ENCODE results near the gene RAB32.

The RAB32 gene

DNA sequence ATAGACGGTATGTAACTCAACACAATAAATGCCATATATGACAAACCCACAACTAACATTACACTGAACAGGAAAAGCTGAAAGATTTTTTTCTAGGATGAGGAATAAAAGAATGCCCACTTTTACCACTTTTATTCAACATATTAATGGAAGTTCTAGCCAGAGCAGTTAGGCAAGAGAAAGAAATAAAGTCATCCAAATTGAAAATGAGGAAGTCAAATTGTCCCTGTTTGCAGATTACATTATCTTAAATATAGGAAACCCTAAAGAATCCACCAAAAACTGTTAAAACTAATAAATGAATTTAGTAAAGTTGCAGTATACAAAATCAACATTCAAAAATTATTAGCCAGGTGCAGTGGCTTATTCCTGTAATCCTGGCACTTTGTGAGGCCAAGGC, 30.6 kb downstream of the RAB32 start:
- H3K27me3 ChIP-seq (ENCODE audit: insufficient read depth, low read depth, severe bottlenecking): no peaks in the 10 kb centered on the region
- no peaks in the 10 kb centered on the region for H3K9me3 ChIP-seq (ENCODE audit: severe bottlenecking)
- H3K36me3 ChIP-seq: no peaks in the 10 kb centered on the region
- no peak for DNase-seq
- H3K27ac ChIP-seq: no peak overlapping the region
- no peak overlapping the region for H3K4me3 ChIP-seq (ENCODE audit: low read depth, low read length)
- TF ChIP-seq, protein P1, sequence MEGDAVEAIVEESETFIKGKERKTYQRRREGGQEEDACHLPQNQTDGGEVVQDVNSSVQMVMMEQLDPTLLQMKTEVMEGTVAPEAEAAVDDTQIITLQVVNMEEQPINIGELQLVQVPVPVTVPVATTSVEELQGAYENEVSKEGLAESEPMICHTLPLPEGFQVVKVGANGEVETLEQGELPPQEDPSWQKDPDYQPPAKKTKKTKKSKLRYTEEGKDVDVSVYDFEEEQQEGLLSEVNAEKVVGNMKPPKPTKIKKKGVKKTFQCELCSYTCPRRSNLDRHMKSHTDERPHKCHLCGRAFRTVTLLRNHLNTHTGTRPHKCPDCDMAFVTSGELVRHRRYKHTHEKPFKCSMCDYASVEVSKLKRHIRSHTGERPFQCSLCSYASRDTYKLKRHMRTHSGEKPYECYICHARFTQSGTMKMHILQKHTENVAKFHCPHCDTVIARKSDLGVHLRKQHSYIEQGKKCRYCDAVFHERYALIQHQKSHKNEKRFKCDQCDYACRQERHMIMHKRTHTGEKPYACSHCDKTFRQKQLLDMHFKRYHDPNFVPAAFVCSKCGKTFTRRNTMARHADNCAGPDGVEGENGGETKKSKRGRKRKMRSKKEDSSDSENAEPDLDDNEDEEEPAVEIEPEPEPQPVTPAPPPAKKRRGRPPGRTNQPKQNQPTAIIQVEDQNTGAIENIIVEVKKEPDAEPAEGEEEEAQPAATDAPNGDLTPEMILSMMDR (IDR thresholded peaks at IDR 0.05; ENCODE audit: low read depth, low read length): no peak

GRCh38 chr6:146578054-146578453, 34.4 kb downstream of the RAB32 start:
- Histone ChIP-seq H3K36me3 (no peaks in the 10 kb centered on the region), H3K27ac (no peak overlapping the region), H3K27me3 (ENCODE audit: insufficient read depth, low read depth, severe bottlenecking) (no peaks in the 10 kb centered on the region), H3K9me3 (ENCODE audit: severe bottlenecking) (no peaks in the 10 kb centered on the region), H3K4me3 (ENCODE audit: low read depth, low read length) (no peak overlapping the region)
- TF ChIP-seq, protein P1 (IDR thresholded peaks at IDR 0.05; ENCODE audit: low read depth, low read length): no peak
- no peak for DNase-seq

DNA sequence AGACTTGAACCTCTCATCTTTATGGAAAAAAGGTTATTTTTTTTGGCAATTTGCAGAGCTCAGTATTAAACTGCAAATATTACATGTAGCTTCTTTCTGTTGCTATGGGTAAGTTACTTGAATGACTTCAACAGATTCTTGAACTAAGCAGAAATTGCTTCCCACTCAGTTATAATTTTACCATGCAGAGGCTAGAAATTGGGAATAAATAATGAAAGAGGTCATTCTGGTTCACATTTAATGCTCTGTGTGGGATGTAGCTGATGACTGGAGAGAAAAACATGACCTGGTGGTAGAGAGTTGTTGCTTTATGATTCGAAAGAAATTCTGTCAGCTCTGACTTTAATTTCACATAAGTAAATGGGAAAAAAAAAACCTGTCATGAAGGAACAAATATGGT, 38.3 kb downstream of the RAB32 start:
- H3K27me3 ChIP-seq (ENCODE audit: insufficient read depth, low read depth, severe bottlenecking): no peaks in the 10 kb centered on the region
- H3K36me3 ChIP-seq: no peaks in the 10 kb centered on the region
- no peaks in the 10 kb centered on the region for H3K9me3 ChIP-seq (ENCODE audit: severe bottlenecking)
- no peak overlapping the region for H3K4me3 ChIP-seq (ENCODE audit: low read depth, low read length)
- no peak for DNase-seq
- TF ChIP-seq, protein P1 (IDR thresholded peaks at IDR 0.05; ENCODE audit: low read depth, low read length): no peak
- H3K27ac ChIP-seq: no peak overlapping the region

- no peak for DNase-seq
- TF ChIP-seq, protein P1 (IDR thresholded peaks at IDR 0.05; ENCODE audit: low read depth, low read length): no peak
- H3K27ac ChIP-seq: no peak overlapping the region
- no peak overlapping the region for H3K4me3 ChIP-seq (ENCODE audit: low read depth, low read length)
- H3K9me3 ChIP-seq (ENCODE audit: severe bottlenecking): no peaks in the 10 kb centered on the region
- no peaks in the 10 kb centered on the region for H3K27me3 ChIP-seq (ENCODE audit: insufficient read depth, low read depth, severe bottlenecking)
- no peaks in the 10 kb centered on the region for H3K36me3 ChIP-seq
Observed at GRCh38 chr6:146582857-146583256, 39.2 kb downstream of the RAB32 start.

- no peaks in the 10 kb centered on the region for H3K36me3 ChIP-seq
- TF ChIP-seq, protein P1 (IDR thresholded peaks at IDR 0.05; ENCODE audit: low read depth, low read length): no peak
- no peaks in the 10 kb centered on the region for H3K27me3 ChIP-seq (ENCODE audit: insufficient read depth, low read depth, severe bottlenecking)
- H3K27ac ChIP-seq: no peak overlapping the region
- DNase-seq: no peak
- H3K9me3 ChIP-seq (ENCODE audit: severe bottlenecking): no peaks in the 10 kb centered on the region
- no peak overlapping the region for H3K4me3 ChIP-seq (ENCODE audit: low read depth, low read length)
Observed at GRCh38 chr6:146583966-146584365, 40.3 kb downstream of the RAB32 start.

GRCh38 chr6:146587459-146587858, 43.8 kb downstream of the RAB32 start:
- Histone ChIP-seq H3K4me3 (ENCODE audit: low read depth, low read length) (no peak overlapping the region), H3K36me3 (no peaks in the 10 kb centered on the region), H3K9me3 (ENCODE audit: severe bottlenecking) (no peaks in the 10 kb centered on the region), H3K27ac (no peak overlapping the region), H3K27me3 (ENCODE audit: insufficient read depth, low read depth, severe bottlenecking) (no peaks in the 10 kb centered on the region)
- TF ChIP-seq, protein P1 (IDR thresholded peaks at IDR 0.05; ENCODE audit: low read depth, low read length): no peak
- DNase-seq: no peak
